Neural cell (in vitro differentiated cells): ENCODE measurements around the gene INPP4B. TPM values are rescaled to one million over a fixed set of nuclear protein-coding genes. Genes with fewer than 3 reads are reported as not detected.

Experiments
- H2AFZ ChIP-seq: fragments of 200-600, 300-800 bp; sonication (generic), shearing (Covaris generic); 2 replicates; pipeline ENCODE4 v1.6.0; 2014; ENCODE audit warnings: low read depth, mild to moderate bottlenecking, antibody characterized with exemption, low read length, moderate library complexity
- H3F3A ChIP-seq: fragments of 200-600 bp; shearing (Covaris generic); 2 replicates; pipeline ENCODE4 v1.6.1; 2016; ENCODE audit warnings: mild to moderate bottlenecking, moderate library complexity, mixed read lengths, antibody characterized with exemption, low read length; ENCODE audit not compliant: insufficient read depth, poor library complexity, severe bottlenecking
- H3K27ac ChIP-seq: fragments of 200-600, 300-800 bp; sonication (generic), shearing (Covaris generic); 2 replicates; pipeline ENCODE4 v1.5.1; 2014; ENCODE audit warnings: mild to moderate bottlenecking, low read length, moderate library complexity
- H3K27me3 ChIP-seq: fragments of 300-800, 200-600 bp; sonication (generic), shearing (Covaris generic); 2 replicates; pipeline ENCODE4 v1.6.0; 2014; ENCODE audit warnings: mild to moderate bottlenecking, low read depth, low read length, moderate library complexity; ENCODE audit not compliant: insufficient read depth
- H3K36me3 ChIP-seq: fragments of 300-800, 200-600 bp; sonication (generic), shearing (Covaris generic); 2 replicates; pipeline ENCODE4 v1.5.1; 2014; ENCODE audit warnings: mild to moderate bottlenecking, antibody characterized with exemption, low read length, moderate library complexity; ENCODE audit not compliant: insufficient read depth
- H3K4me2 ChIP-seq: fragments of 300-800, 200-600 bp; sonication (generic), shearing (Covaris generic); 2 replicates; pipeline ENCODE4 v1.6.0; 2014; ENCODE audit warnings: mild to moderate bottlenecking, low read length
- H3K4me3 ChIP-seq: fragments of 300-800, 200-600 bp; sonication (generic), shearing (Covaris generic); 2 replicates; pipeline ENCODE4 v1.5.1; 2014; ENCODE audit warnings: mild to moderate bottlenecking, low read length, moderate library complexity
- H3K79me2 ChIP-seq: fragments of 200-600 bp; shearing (Covaris generic); replicated peaks from 2 replicates; pipeline ENCODE4 v1.6.0; 2014; ENCODE audit warnings: mild to moderate bottlenecking, low read length, moderate library complexity; ENCODE audit not compliant: insufficient read depth
- H3K9ac ChIP-seq: fragments of 300-800, 200-600 bp; sonication (generic), shearing (Covaris generic); 2 replicates; pipeline ENCODE4 v1.6.1; 2016; ENCODE audit warnings: mild to moderate bottlenecking, low read length, mixed read lengths
- H3K9me2 ChIP-seq: fragments of 200-600 bp; shearing (Covaris generic); 2 replicates; pipeline ENCODE4 v1.6.1; 2016; ENCODE audit warnings: mild to moderate bottlenecking, low read length, mixed read lengths; ENCODE audit not compliant: insufficient read depth
- H3K9me3 ChIP-seq: fragments of 200-600, 300-800 bp; sonication (generic), shearing (Covaris generic); 2 replicates; pipeline ENCODE4 v1.6.1; 2016; ENCODE audit warnings: mild to moderate bottlenecking, mixed run types, low read length, moderate library complexity, mixed read lengths
- H4K20me1 ChIP-seq: fragments of 200-600 bp; shearing (Covaris generic); 2 replicates; pipeline ENCODE4 v1.6.1; 2016; ENCODE audit warnings: mild to moderate bottlenecking, mixed run types; ENCODE audit not compliant: insufficient read depth
- CTCF ChIP-seq: fragments of 450-650 bp; IDR thresholded peaks from 2 replicates; pipeline ENCODE4 v1.5.1; 2014; ENCODE audit warnings: antibody characterized with exemption, mild to moderate bottlenecking, moderate library complexity; ENCODE audit not compliant: poor library complexity, severe bottlenecking
- EP300 ChIP-seq: fragments of 450-650 bp; conservative IDR thresholded peaks from 2 replicates; pipeline ENCODE4 v1.6.1; 2014; ENCODE audit warnings: antibody characterized with exemption, mild to moderate bottlenecking, moderate library complexity; ENCODE audit not compliant: poor library complexity, severe bottlenecking
- EZH2 ChIP-seq: fragments of 200-600, 300-800 bp; shearing (Covaris generic), sonication (generic); IDR thresholded peaks from 2 replicates; pipeline ENCODE4 v1.6.1; 2014; ENCODE audit warnings: antibody characterized with exemption, low read length, borderline replicate concordance, mild to moderate bottlenecking; ENCODE audit not compliant: insufficient read depth, poor library complexity, severe bottlenecking
- MXI1 ChIP-seq: fragments of 450-650 bp; conservative IDR thresholded peaks from 2 replicates; pipeline ENCODE4 v1.6.1; 2014; ENCODE audit warnings: antibody characterized with exemption, mild to moderate bottlenecking; ENCODE audit not compliant: poor library complexity, severe bottlenecking
- POLR2AphosphoS5 ChIP-seq: IDR thresholded peaks from 2 replicates; pipeline ENCODE4 v1.6.1; 2012
- RAD21 ChIP-seq: fragments of 450-650 bp; conservative IDR thresholded peaks from 2 replicates; pipeline ENCODE4 v1.6.1; 2014; ENCODE audit warnings: antibody characterized with exemption, mild to moderate bottlenecking, moderate library complexity
- REST ChIP-seq: IDR thresholded peaks from 2 replicates; pipeline ENCODE4 v1.6.1; 2012; ENCODE audit warnings: borderline replicate concordance
- SMC3 ChIP-seq: fragments of 450-650 bp; conservative IDR thresholded peaks from 2 replicates; pipeline ENCODE4 v1.6.1; 2014; ENCODE audit warnings: antibody characterized with exemption, mild to moderate bottlenecking, moderate library complexity; ENCODE audit not compliant: poor library complexity
- TAF1 ChIP-seq: IDR thresholded peaks from 2 replicates; pipeline ENCODE4 v1.6.1; 2012; ENCODE audit warnings: low read depth
- polyA plus RNA-seq: library from polyadenylated mRNA; depleted of rRNA; stranded (reverse); fragments of >200 nt; gene quantifications from 2 replicates; pipeline ENCODE4 v1.2.3, GENCODE V29; 2014

INPP4B gene
- polyA plus RNA-seq, 1 donor from 2014 or later: 0.30 TPM

GRCh38 chr4:142065086-142065647 is 780.9 kb downstream of the INPP4B start:
- Histone ChIP-seq H2AFZ (no peak overlapping the region), H3K9me3 (peaks cover 3% of the 10 kb centered on the region), H3F3A (no peaks in the 10 kb centered on the region), H3K4me3 (no peak overlapping the region), H3K27ac (no peak overlapping the region), H3K9me2 (no peaks in the 10 kb centered on the region), H4K20me1 (no peaks in the 10 kb centered on the region), H3K36me3 (no peaks in the 10 kb centered on the region), H3K4me2 (no peak overlapping the region), H3K27me3 (no peaks in the 10 kb centered on the region), H3K79me2 (no peaks in the 10 kb centered on the region), H3K9ac (no peak overlapping the region)
- TF ChIP-seq CTCF (no peak), REST (no peak), SMC3 (no peak), RAD21 (no peak), EP300 (no peak), MXI1 (no peak), TAF1 (no peak), POLR2AphosphoS5 (no peak)

GRCh38 chr4:142064181-142064580 is 781.9 kb downstream of the INPP4B start:
- H3K9me2 ChIP-seq: no peaks in the 10 kb centered on the region
- H2AFZ ChIP-seq: no peak overlapping the region
- no peak overlapping the region for H3K27ac ChIP-seq
- no peaks in the 10 kb centered on the region for H3K79me2 ChIP-seq
- H4K20me1 ChIP-seq: no peaks in the 10 kb centered on the region
- H3K4me2 ChIP-seq: no peak overlapping the region
- no peak overlapping the region for H3K4me3 ChIP-seq
- H3F3A ChIP-seq: no peaks in the 10 kb centered on the region
- TF ChIP-seq CTCF (no peak), EZH2 (no peak), SMC3 (no peak), RAD21 (no peak), TAF1 (no peak), REST (no peak), EP300 (no peak), POLR2AphosphoS5 (no peak), MXI1 (no peak)
- H3K9me3 ChIP-seq: peaks cover 3% of the 10 kb centered on the region
- no peaks in the 10 kb centered on the region for H3K36me3 ChIP-seq
- H3K9ac ChIP-seq: no peak overlapping the region
- H3K27me3 ChIP-seq: no peaks in the 10 kb centered on the region
